ES-I3 (cell line): ENCODE measurements around the gene LDB2.
"Not testable (repeated sequence)": the region's sequence is repeated elsewhere in the genome, so short reads cannot be mapped to it uniquely, and the experiment has no call there.

Experiments used
- H3K36me3 ChIP-seq: 2 replicates; pipeline ENCODE4 v1.6.1; 2013; ENCODE audit warnings: mild to moderate bottlenecking, low read length, control low read depth, moderate library complexity; ENCODE audit not compliant: insufficient read depth
- H3K4me1 ChIP-seq: 2 replicates; pipeline ENCODE4 v1.6.1; 2013; ENCODE audit warnings: mild to moderate bottlenecking, control low read depth, low read length; ENCODE audit not compliant: insufficient read depth
- H3K9ac ChIP-seq: 2 replicates; pipeline ENCODE4 v1.6.1; 2013; ENCODE audit warnings: low read depth, mild to moderate bottlenecking, low read length, moderate library complexity
- H3K9me3 ChIP-seq: 2 replicates; pipeline ENCODE4 v1.6.1; 2013; ENCODE audit warnings: mild to moderate bottlenecking, low read length, moderate library complexity; ENCODE audit not compliant: control insufficient read depth, insufficient read depth

Gene LDB2

DNA sequence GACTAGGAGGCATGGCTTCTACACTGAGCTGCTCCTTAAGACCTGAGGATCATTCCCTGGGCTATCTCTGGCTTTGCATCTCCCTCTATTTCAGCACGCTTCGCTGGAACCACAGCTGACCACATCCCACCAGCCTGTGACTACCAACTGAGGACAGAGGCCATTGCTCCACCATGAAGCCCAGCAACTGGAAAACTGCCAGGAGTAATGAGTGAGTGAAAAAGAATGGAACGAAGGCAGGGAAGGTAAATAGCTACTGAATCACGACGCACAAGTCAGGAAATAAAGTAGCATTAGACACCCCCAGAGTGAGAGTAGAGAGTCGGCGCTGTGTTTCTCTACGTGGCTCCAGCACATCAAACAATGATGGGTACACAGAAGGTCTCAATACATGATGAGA, 314.7 kb downstream of the LDB2 start:
- Histone ChIP-seq H3K4me1 (no peaks in the 10 kb centered on the region), H3K9me3 (no peaks in the 10 kb centered on the region), H3K36me3 (no peaks in the 10 kb centered on the region), H3K9ac (no peak overlapping the region)

DNA sequence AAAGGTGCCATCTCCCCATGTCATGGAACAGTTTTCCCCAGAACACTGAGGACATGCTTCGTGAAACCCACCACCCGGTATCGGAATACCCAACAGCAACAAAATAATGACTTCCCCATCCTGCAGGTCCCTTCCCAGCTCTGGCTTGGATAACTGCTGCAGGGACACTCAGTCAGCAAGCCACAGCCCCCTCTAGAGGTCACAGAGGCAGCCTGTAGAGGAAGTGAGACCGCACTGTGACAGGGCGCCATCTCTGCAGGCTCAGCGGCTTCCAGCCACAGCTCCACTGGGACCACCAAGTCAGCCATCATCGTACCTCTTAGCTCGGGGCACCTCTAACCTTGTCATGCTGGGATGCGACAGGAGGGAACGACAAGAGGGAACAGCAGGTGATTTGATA, 315.9 kb downstream of the LDB2 start:
- Histone ChIP-seq H3K4me1 (no peaks in the 10 kb centered on the region), H3K36me3 (no peaks in the 10 kb centered on the region), H3K9ac (no peak overlapping the region), H3K9me3 (no peaks in the 10 kb centered on the region)

DNA sequence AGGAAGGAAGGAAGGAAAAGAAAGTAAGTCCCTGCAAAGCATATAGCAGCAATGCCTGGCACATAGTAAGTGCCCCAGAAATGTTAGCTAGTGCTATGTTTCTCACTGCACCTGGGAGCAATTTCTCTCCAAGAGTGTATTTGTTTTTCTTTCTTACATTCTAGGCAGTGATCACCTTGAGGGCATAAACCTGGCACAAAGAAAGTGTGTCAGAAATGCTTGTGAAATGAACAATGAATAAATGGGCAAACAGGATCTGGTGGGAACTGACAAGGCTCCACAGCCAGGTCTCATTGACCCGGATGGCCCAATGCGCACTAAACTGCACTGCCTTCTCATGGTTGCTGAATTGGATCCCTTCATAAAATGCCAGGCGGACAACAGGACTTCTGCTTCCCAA, 316.4 kb downstream of the LDB2 start:
- no peaks in the 10 kb centered on the region for H3K36me3 ChIP-seq
- no peak overlapping the region for H3K9ac ChIP-seq
- H3K4me1 ChIP-seq, result no peaks in the 10 kb centered on the region
- no peaks in the 10 kb centered on the region for H3K9me3 ChIP-seq

DNA sequence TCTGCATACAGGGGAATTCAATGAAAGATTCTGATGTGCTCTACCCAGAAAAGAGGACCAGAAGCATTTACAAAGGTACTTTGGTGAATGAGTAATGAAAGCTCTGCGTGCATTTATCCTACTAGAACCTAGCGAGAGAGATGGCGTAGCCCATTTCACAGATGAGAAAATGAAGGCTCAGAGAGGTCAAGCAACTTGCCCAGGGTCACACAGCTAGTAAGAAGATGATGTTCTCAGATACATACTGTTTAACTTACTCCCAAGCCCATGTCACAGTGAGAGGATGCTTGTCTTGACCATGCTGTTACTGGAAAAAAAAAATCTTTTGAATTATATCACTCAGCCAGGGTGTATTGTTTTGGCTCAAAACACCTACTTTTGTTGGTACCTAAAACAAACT, 317.3 kb downstream of the LDB2 start:
- Histone ChIP-seq H3K9ac (no peak overlapping the region), H3K4me1 (no peaks in the 10 kb centered on the region), H3K9me3 (no peaks in the 10 kb centered on the region), H3K36me3 (no peaks in the 10 kb centered on the region)

DNA sequence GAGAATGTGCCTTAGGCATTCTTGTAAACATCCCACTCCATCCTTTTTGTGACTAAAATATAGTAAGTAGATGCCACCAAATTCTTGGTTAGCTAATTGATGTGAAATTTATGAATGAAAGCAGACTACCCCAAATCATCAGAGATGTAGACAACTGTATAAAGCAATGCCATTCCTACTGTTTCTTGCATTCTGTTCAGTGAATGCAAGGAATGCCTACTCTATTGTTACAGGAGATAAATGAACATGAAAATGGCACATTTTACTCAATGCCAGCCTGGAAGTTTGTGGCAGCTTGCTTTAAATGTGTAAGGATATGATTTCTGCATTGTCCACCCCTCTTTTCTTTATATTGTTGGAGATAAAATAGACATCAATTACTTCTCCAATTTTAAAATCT, 317.9 kb downstream of the LDB2 start:
- Histone ChIP-seq H3K9me3 (no peaks in the 10 kb centered on the region), H3K9ac (no peak overlapping the region), H3K36me3 (no peaks in the 10 kb centered on the region), H3K4me1 (no peaks in the 10 kb centered on the region)

DNA sequence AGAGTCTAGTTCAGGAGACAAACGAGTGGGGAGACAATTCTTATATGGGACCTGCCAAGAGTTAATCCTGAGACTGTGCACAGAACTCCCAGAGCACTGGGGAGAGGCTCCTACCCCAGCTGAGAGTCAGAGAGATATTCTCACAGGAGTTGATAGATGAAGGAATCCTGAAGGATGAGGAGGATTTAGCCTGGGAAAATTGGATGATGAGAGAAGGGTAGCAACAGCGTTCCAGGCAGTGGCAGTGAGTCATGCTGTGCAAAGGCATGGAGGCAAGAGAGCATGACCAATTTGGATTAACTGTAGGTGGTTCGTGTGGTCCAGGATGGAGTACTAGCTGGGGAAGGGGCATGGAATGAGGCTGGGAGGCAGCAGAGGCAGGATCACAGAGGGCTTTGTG, 318.6 kb downstream of the LDB2 start:
- H3K4me1 ChIP-seq, result no peaks in the 10 kb centered on the region
- no peak overlapping the region for H3K9ac ChIP-seq
- no peaks in the 10 kb centered on the region for H3K36me3 ChIP-seq
- no peaks in the 10 kb centered on the region for H3K9me3 ChIP-seq

DNA sequence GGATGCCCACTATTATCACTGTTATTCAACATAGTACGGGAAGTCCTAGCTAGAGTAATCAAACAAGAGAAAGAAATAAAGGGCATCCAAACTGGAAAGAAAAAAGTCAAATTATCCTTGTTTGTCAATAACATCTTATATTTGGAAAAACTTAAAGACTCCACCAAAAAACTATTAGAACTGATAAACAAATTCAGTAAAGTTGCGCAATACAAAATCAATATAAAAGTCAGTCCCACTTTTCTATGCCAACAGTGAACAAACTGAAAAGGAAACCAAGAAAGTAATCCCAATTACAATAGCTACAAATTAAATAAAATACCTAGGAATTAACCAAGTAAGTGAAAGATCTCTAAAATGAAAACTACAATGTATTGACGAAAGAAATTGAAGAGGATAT, 321.3 kb downstream of the LDB2 start:
- Histone ChIP-seq H3K9ac (no peak overlapping the region), H3K36me3 (no peaks in the 10 kb centered on the region), H3K4me1 (no peaks in the 10 kb centered on the region), H3K9me3 (no peaks in the 10 kb centered on the region)

DNA sequence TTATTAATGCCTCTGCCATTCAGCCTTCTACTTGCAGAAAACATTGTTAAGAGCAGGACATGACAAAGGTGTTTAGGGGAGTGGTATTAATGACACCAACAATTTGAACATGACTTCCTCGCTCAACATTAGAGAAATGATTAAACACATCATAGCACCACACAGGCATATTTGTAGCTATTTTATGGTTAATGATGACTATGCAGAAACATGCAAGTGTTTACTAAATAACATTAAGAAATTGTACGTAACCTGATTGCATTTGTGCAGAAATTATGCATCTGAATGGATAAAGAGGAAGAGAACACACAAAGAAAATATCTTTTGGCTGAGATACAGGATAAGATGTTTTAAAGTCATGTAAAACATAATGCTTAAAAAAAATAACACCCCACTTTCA, 323.5 kb downstream of the LDB2 start:
- Histone ChIP-seq H3K9me3 (no peaks in the 10 kb centered on the region), H3K36me3 (no peaks in the 10 kb centered on the region), H3K4me1 (no peaks in the 10 kb centered on the region), H3K9ac (no peak overlapping the region)

DNA sequence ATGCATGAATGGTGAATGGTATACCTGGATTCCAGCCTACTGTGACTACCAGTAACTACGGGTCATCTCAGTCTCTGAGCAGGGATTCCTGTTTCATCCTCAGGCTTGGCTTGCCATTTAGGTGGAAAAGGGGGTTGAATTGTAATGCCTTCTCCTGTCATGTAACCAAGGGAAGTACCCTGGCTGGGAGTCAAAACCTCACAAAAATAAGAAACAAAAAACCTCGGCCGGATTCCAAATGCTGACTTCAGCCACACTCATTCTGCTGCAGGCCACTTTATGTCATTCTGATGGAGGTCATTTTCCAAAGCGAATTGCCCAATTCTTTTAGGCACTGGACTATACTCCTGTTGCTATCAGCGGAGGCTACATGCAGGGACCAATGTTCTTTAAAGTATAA, 324.7 kb downstream of the LDB2 start:
- Histone ChIP-seq H3K4me1 (no peaks in the 10 kb centered on the region), H3K9me3 (no peaks in the 10 kb centered on the region), H3K9ac (no peak overlapping the region)

DNA sequence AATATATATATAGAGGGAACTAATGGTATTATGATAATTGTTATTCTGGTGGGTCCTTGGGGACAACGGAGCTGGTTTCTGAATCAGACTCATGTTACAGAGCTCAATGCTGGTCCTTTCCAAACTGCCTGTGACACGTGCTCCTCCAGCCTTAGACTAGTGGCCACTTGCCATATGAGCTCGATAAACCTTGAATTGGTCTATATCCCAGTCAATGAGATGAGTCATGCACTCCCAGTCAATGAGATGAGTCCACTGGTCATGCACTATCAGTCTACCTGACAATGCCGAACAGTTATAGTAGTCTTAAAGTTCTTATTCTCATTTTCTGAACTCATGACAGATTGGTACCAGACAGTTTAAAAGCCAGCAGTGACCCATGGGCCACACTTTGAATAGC, 325.2 kb downstream of the LDB2 start:
- Histone ChIP-seq H3K36me3 (no peaks in the 10 kb centered on the region), H3K9me3 (no peaks in the 10 kb centered on the region), H3K4me1 (no peaks in the 10 kb centered on the region)

More for the DNA sequence above, 324.7 kb downstream of the LDB2 start:
- no peaks in the 10 kb centered on the region for H3K36me3 ChIP-seq

DNA sequence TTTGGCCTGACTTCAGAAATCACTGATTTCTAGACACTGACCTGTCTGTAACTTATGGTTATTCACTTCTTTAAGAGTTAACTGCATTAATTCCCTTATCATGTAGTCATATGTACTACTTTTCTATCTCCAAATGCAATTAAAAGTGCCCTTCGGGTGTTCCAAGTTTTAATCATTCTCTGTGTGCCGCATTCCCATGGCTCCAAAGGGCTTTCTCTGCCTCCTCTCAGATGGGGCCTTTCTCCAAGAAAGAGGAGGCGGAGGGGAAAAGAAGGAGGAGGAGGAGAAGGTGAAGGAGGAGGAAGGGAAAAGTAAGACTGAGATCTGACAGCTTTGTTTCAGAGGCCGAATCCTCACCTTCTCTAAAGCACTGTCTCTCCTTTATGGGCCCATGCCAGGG, 325.8 kb downstream of the LDB2 start:
- no peaks in the 10 kb centered on the region for H3K36me3 ChIP-seq
- no peaks in the 10 kb centered on the region for H3K9me3 ChIP-seq
- H3K9ac ChIP-seq, result no peak overlapping the region
- H3K4me1 ChIP-seq, result no peaks in the 10 kb centered on the region

More for the DNA sequence above, 325.2 kb downstream of the LDB2 start:
- no peak overlapping the region for H3K9ac ChIP-seq

DNA sequence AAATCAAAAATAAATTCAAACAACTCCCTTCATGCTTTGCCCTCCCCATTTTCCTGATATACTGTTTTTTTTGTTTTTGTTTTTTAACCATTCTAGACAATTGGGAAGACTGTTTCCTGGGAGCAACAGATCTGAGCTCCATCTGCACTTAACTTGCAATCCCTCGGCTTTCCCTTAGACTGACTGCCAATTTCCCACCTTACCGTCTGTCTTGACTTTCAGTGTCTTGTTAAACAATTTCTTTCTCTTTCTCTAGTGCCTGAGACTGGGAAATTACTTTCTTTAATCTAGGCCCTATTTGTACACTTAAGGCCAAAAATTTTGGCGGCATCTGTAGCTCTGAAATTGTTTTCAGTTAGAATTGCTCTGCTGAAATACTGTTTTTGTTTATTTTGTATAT, 326.3 kb downstream of the LDB2 start:
- no peaks in the 10 kb centered on the region for H3K4me1 ChIP-seq
- no peaks in the 10 kb centered on the region for H3K9me3 ChIP-seq
- H3K36me3 ChIP-seq, result no peaks in the 10 kb centered on the region
- no peak overlapping the region for H3K9ac ChIP-seq

DNA sequence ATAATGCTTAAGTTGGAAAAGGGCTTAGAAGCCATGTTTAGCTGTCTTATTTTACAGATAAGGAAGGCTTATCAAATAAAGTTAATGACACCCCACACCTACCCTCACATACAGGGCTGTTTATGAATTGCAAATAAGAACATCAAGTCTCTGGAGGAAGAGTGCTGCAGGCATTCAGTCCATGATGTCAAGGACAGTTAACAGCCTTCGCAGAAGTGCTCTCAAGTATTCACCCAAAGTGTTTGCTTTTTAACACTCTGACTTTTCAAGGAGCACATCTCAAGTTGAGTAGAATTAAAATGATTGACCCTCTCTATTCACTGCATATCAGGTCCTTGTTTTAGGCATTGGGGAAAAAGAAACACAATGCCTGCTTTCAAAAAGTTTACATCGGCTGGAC, 328.7 kb downstream of the LDB2 start:
- Histone ChIP-seq H3K4me1 (no peaks in the 10 kb centered on the region), H3K9ac (no peak overlapping the region), H3K36me3 (no peaks in the 10 kb centered on the region), H3K9me3 (no peaks in the 10 kb centered on the region)

DNA sequence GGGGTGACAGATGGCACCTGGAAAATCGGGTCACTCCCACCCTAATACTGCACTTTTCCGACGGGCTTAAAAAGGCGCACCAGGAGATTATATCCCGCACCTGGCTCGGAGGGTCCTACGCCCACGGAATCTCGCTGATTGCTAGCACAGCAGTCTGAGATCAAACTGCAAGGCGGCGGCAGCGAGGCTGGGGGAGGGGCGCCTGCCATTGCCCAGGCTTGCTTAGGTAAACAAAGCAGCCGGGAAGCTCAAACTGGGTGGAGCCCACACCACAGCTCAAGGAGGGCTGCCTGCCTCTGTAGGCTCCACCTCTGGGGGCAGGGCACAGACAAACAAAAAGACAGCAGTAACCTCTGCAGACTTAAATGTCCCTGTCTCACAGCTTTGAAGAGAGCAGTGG, 341.1 kb downstream of the LDB2 start:
- not testable (repeated sequence) for H3K9me3 ChIP-seq, H3K36me3 ChIP-seq, H3K9ac ChIP-seq, H3K4me1 ChIP-seq

DNA sequence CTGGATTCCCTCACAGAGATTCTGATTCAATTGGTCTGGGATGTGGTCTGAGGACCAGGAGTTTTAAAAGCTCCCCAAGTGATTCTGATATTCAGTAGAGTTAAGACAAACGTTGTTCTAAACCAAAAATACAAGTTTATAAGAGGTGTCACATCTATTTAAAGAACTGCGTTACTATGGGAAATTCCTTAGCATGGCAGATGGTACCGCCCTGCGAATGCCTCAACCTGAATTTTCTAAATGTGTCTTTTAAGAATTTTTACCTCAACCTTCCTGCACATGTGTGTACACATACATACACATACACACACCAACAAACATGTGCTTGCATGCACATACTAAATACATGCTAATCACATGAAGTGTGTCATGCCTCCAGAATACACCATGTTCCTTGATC, 343.3 kb downstream of the LDB2 start:
- 0 out of 2 replicates have a peak, but pooled peaks cover 9% of the 10 kb centered on the region for H3K9me3 ChIP-seq
- no peaks in the 10 kb centered on the region for H3K4me1 ChIP-seq
- H3K36me3 ChIP-seq, result no peaks in the 10 kb centered on the region
- H3K9ac ChIP-seq, result no peak overlapping the region

DNA sequence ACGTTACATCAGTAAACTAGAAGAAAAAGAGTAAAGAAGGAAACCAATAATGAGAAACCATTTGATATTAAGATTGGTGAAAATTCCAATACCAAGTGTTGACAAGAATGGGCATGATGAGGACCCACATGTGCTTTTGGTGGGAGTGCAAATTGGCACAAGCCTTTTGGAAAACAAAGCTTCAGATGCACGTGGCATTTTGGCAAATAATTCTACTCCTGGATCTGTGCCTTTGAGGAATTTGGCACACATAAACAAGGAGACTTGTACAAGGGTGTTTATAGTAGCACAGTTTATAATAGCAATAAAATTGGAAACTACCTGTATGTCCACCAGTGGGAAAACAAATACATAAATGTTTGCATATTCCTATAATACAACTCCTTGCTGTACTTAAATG, 347.9 kb downstream of the LDB2 start:
- Histone ChIP-seq H3K9me3 (no peaks in the 10 kb centered on the region), H3K4me1 (no peaks in the 10 kb centered on the region), H3K36me3 (no peaks in the 10 kb centered on the region), H3K9ac (no peak overlapping the region)
